ENCODE results near the gene KCNC4. TPM values are rescaled to one million over a fixed set of nuclear protein-coding genes. Genes with fewer than 3 reads are reported as not detected.
A peak's percentile ranks its signal among the peaks of the same experiment; 100 is the strongest.

The KCNC4 gene
- total RNA-seq, 6 experiments from 2014 or later: 0.37 to 4.4 (median 1.7) TPM

- no peaks in the 10 kb centered on the region for H3K4me1 ChIP-seq
- no peaks in the 10 kb centered on the region for H3K9me3 ChIP-seq
- DNase-seq: no peak
- 31% methylated on average over 7 of the region's 7 CpGs for WGBS (ENCODE audit: insufficient coverage, low coverage, low lambda C conversion rate, missing lambda C conversion rate)
- H3K27me3 ChIP-seq: no peaks in the 10 kb centered on the region
- intact Hi-C loops (cut with DNase I): no loop called here
- ATAC-seq: no peak
- no peaks in the 10 kb centered on the region for H3K36me3 ChIP-seq
- H3K4me3 ChIP-seq: no peak overlapping the region
- TF ChIP-seq CTCF (IDR thresholded peaks at IDR 0.05) (no peak), POLR2A (IDR thresholded peaks at IDR 0.05) (no peak)
- no peak overlapping the region for H3K27ac ChIP-seq
These were observed 46.5 kb upstream of the KCNC4 start for GRCh38 chr1:110163591-110163990.

DNA sequence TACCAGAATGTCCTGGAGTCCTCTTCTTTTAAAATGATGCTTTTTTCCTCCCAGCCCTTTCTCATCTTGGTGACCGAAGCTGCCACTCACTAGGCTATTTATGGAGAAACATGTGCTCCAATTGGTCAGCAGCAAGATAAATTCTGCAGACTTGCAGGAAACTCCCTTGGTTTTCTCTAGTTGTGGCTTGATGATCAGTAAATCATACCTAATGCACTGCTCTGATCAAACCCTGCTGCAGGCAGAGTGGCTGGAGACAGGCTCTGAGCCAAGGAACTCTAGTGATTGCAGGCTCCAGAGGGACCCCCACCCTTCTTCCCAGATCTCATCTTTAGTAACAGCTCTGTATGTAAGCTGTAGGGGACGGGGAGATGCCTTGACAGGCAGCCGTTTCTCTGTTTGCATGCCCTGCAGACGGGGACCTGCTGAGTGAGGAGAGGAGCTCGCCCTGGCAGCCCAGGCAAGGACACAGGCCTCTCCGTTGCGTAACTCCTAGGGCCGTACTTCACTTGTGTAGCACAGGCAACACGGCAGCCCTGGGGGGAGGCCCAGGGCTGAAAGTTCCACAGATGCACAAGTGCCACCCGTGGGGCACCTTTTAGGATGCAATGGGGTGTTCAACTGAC, 45.3 kb upstream of the KCNC4 start:
- 35% methylated on average over 2 of the region's 10 CpGs for WGBS (ENCODE audit: insufficient coverage, low coverage, low lambda C conversion rate, missing lambda C conversion rate)
- H3K4me1 ChIP-seq: no peaks in the 10 kb centered on the region

DNA sequence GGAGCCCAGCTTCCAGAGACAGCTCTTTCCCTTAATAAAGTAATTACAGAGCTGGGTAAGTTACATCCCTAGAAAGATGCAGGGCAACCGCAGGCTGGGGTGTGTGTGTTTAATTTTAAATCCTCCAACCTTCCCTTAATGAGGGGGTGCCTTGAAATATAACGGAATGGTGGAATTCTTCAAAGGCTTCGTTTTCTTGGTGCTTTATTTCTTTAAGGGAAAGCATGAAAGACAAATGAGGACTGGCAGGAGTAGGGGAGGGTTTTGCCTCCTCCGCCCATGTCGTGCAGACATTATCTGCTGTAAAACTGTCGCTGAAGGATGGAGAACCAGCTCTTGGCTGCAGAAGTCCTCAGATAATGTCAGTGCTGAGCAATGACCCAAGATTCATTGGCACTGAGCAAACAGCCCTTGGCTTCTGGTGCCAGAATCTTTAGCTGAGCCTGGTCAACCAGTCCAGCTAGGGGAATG, 44.3 kb upstream of the KCNC4 start:
- H3K9me3 ChIP-seq: no peaks in the 10 kb centered on the region
- no peak overlapping the region for H3K4me3 ChIP-seq
- intact Hi-C loops (cut with DNase I): no loop called here
- no peaks in the 10 kb centered on the region for H3K4me1 ChIP-seq
- ATAC-seq: peak in 1 of 4 donors; percentile 50
- no peaks in the 10 kb centered on the region for H3K36me3 ChIP-seq
- H3K27ac ChIP-seq: no peak overlapping the region
- DNase-seq: no peak
- no peaks in the 10 kb centered on the region for H3K27me3 ChIP-seq
- no peak for TF ChIP-seq POLR2A (IDR thresholded peaks at IDR 0.05)
- no peak for TF ChIP-seq CTCF (IDR thresholded peaks at IDR 0.05)
- 55% methylated on average over 6 of the region's 6 CpGs for WGBS (ENCODE audit: insufficient coverage, low coverage, low lambda C conversion rate, missing lambda C conversion rate)

More for the DNA sequence above, 45.3 kb upstream of the KCNC4 start:
- intact Hi-C loops (cut with DNase I): no loop called here
- Histone ChIP-seq H3K4me3 (no peak overlapping the region), H3K27ac (no peak overlapping the region), H3K27me3 (no peaks in the 10 kb centered on the region), H3K9me3 (no peaks in the 10 kb centered on the region), H3K36me3 (no peaks in the 10 kb centered on the region)
- peak in 3 of 4 donors; percentile 28 to 79 (median 41) for ATAC-seq
- TF ChIP-seq POLR2A (IDR thresholded peaks at IDR 0.05): no peak
- no peak for TF ChIP-seq CTCF (IDR thresholded peaks at IDR 0.05)
- no peak for DNase-seq

GRCh38 chr1:110166861-110167260, 43.3 kb upstream of the KCNC4 start:
- TF ChIP-seq CTCF (IDR thresholded peaks at IDR 0.05) (no peak), POLR2A (IDR thresholded peaks at IDR 0.05) (no peak)
- no peaks in the 10 kb centered on the region for H3K36me3 ChIP-seq
- no peak for ATAC-seq
- H3K27ac ChIP-seq: no peak overlapping the region
- no peaks in the 10 kb centered on the region for H3K4me1 ChIP-seq
- intact Hi-C loops (cut with DNase I): no loop called here
- no peak overlapping the region for H3K4me3 ChIP-seq
- 67% methylated on average over 3 of the region's 11 CpGs for WGBS (ENCODE audit: insufficient coverage, low coverage, low lambda C conversion rate, missing lambda C conversion rate)
- H3K27me3 ChIP-seq: no peaks in the 10 kb centered on the region
- no peak for DNase-seq
- H3K9me3 ChIP-seq: no peaks in the 10 kb centered on the region

All from right lobe of liver (tissue), 6 donors.